K562 (cell line): ENCODE measurements around the gene SUMF1. TPM values are rescaled to one million over a fixed set of nuclear protein-coding genes. Genes with fewer than 3 reads are reported as not detected.

Source experiments
- ATAC-seq: fragments of 200-7000 bp; cut with Tn5 transposase; 3 replicates; pipeline ENCODE4 v1.9.1; 2020; ENCODE audit warnings: moderate library complexity
- BruUV-seq: library from RNA; stranded (reverse); fragments of 400-500 nt; replicated peaks from 2 replicates; lab custom pipeline; 2021; lab: Mats Ljungman, UMichigan
- CTCF ChIA-PET: fragments of 300-600 bp; formaldehyde crosslinking; extraction: SDS; loops from one replicate; lab custom pipeline; 2021; ENCODE audit warnings: low intra/inter-chr PET ratio; lab: Yijun Ruan, JAX
- POLR2A ChIA-PET: fragments of 300-600, 350-650 bp; sonication (Branson Sonifier 250); formaldehyde crosslinking; extraction: SDS; loops from one replicate; lab custom pipeline; 2021; ENCODE audit warnings: antibody characterized with exemption, inconsistent platforms; lab: Yijun Ruan, JAX
- DNase-seq, 4 experiments: peaks; one replicate each; pipeline versions ENCODE4 v3.0.0 to v3.0.0-alpha.2; 2011 to 2018; ENCODE audit warnings: low spot score in 3 of 4, mixed read lengths in 3 of 4; ENCODE audit errors: extremely low read depth in 1 of 4
- FAIRE-seq: peaks from 2 replicates; lab custom pipeline; 2011; peaks lifted over from hg19 to GRCh38; lab: Jason Lieb, UNC
- H2AFZ ChIP-seq: 2 replicates; pipeline ENCODE4 v1.6.0; 2011; ENCODE audit warnings: low read depth, low read length, control low read depth, inconsistent platforms
- H3K27ac ChIP-seq: fragments of 200-600 bp; 3 replicates; pipeline ENCODE4 v1.8.0; 2011; ENCODE audit warnings: low read depth, mild to moderate bottlenecking, control low read depth, inconsistent platforms, low read length, moderate library complexity, mixed read lengths; ENCODE audit errors: extremely low read depth
- H3K27me3 ChIP-seq, 2 experiments: fragments of 300-600 bp in 1 of 2; 2 replicates in 1 of 2; 3 replicates in 1 of 2; pipeline versions ENCODE4 v1.6.0 to v1.8.0; 2011; ENCODE audit warnings: inconsistent platforms in 2 of 2, low read length in 2 of 2, mild to moderate bottlenecking in 1 of 2, mixed read lengths in 1 of 2, moderate library complexity in 1 of 2; ENCODE audit not compliant: control insufficient read depth in 2 of 2, insufficient read depth in 2 of 2
- H3K36me3 ChIP-seq: fragments of 300-600 bp; 3 replicates; pipeline ENCODE4 v1.8.0; 2011; ENCODE audit warnings: mild to moderate bottlenecking, low read length, inconsistent platforms; ENCODE audit not compliant: control insufficient read depth, insufficient read depth
- H3K4me1 ChIP-seq, 2 experiments: fragments of 200-600 bp in 1 of 2; replicated peaks in 1 of 2; 2 replicates in 1 of 2; 3 replicates in 1 of 2; pipeline versions ENCODE4 v1.5.1 to v1.8.0; 2011; ENCODE audit warnings: inconsistent platforms in 2 of 2, low read length in 2 of 2, mild to moderate bottlenecking in 1 of 2, mixed read lengths in 1 of 2, moderate library complexity in 1 of 2; ENCODE audit not compliant: control insufficient read depth in 2 of 2, insufficient read depth in 2 of 2
- H3K4me2 ChIP-seq: 2 replicates; pipeline ENCODE4 v1.6.1; 2011; ENCODE audit warnings: low read length, control low read depth, inconsistent platforms, mixed read lengths; ENCODE audit not compliant: insufficient read depth
- H3K4me3 ChIP-seq: fragments of 200-600 bp; sonication (generic), shearing (Covaris generic); 2 replicates; pipeline ENCODE4 v1.5.1; 2016; ENCODE audit warnings: control low read depth, inconsistent platforms
- H3K79me2 ChIP-seq: fragments of 200-600 bp; 3 replicates; pipeline ENCODE4 v1.8.0; 2011; ENCODE audit warnings: low read length, inconsistent platforms; ENCODE audit not compliant: control insufficient read depth, insufficient read depth
- H3K9ac ChIP-seq, 2 experiments: 2 replicates each; pipeline versions ENCODE4 v1.6.0 to v1.6.1; 2011; ENCODE audit warnings: low read depth in 2 of 2, low read length in 2 of 2, control low read depth in 1 of 2, inconsistent platforms in 1 of 2, mild to moderate bottlenecking in 1 of 2, mixed read lengths in 1 of 2; ENCODE audit not compliant: insufficient read depth in 1 of 2
- H3K9me1 ChIP-seq: one replicate; pipeline ENCODE4 v1.6.0; 2011; ENCODE audit warnings: inconsistent platforms, mild to moderate bottlenecking, low read length, moderate library complexity; ENCODE audit not compliant: control insufficient read depth, insufficient read depth
- H3K9me3 ChIP-seq: replicated peaks from 2 replicates; pipeline ENCODE4 v1.5.1; 2011; ENCODE audit warnings: low read depth, low read length, inconsistent platforms; ENCODE audit not compliant: control insufficient read depth, insufficient read depth
- H4K20me1 ChIP-seq: replicated peaks from 2 replicates; pipeline ENCODE4 v1.6.1; 2011; ENCODE audit warnings: low read length, inconsistent platforms, mixed read lengths; ENCODE audit not compliant: control insufficient read depth, insufficient read depth
- ARNT ChIP-seq, 2 experiments: fragments of 450-650 bp; IDR thresholded peaks; 2 replicates each; pipeline ENCODE4 v1.6.1; 2016; ENCODE audit warnings: mild to moderate bottlenecking in 1 of 2
- BHLHE40 ChIP-seq: IDR thresholded peaks from 2 replicates; pipeline ENCODE4 v1.6.1; 2011; ENCODE audit warnings: low read length, improper control_type of control experiment
- CBFA2T3 ChIP-seq: fragments of 450-650 bp; IDR thresholded peaks from 2 replicates; pipeline ENCODE4 v1.6.1; 2017
- CBX5 ChIP-seq: IDR thresholded peaks from 2 replicates; pipeline ENCODE4 v1.6.1; 2014; ENCODE audit warnings: low read depth, borderline replicate concordance
- ELF2 ChIP-seq: fragments of 250-450 bp; sonication (Bioruptor Pico); IDR thresholded peaks from 2 replicates; pipeline ENCODE4 v1.5.0; 2021; ENCODE audit warnings: mild to moderate bottlenecking
- FOSL1 ChIP-seq: fragments of 200-800 bp; sonication (Bioruptor generic); conservative IDR thresholded peaks from 2 replicates; pipeline ENCODE4 v1.6.1; 2016; ENCODE audit warnings: missing genetic modification characterization, missing compliant biosample characterization
- FOXK1 ChIP-seq: sonication (generic); formaldehyde crosslinking; IDR thresholded peaks from 2 replicates; pipeline ENCODE4 v1.8.0; 2022; ENCODE audit warnings: missing genetic modification reagents, mild to moderate bottlenecking, borderline replicate concordance
- GABPA ChIP-seq: fragments of 200-800 bp; sonication (Bioruptor generic); conservative IDR thresholded peaks from 2 replicates; pipeline ENCODE4 v1.6.1; 2016; ENCODE audit warnings: low read depth, missing genetic modification characterization, missing compliant biosample characterization
- GATAD2B ChIP-seq: fragments of 450-650 bp; IDR thresholded peaks from 2 replicates; pipeline ENCODE4 v1.6.1; 2017; ENCODE audit warnings: mild to moderate bottlenecking, borderline replicate concordance
- HLTF ChIP-seq: fragments of 450-650 bp; IDR thresholded peaks from 2 replicates; pipeline ENCODE4 v1.6.1; 2016
- MCM2 ChIP-seq: fragments of 450-650 bp; IDR thresholded peaks from 2 replicates; pipeline ENCODE4 v1.6.1; 2017; ENCODE audit warnings: low read depth, mild to moderate bottlenecking
- MED1 ChIP-seq: sonication (generic); formaldehyde crosslinking; IDR thresholded peaks from 2 replicates; pipeline ENCODE4 v1.8.1; 2023; ENCODE audit warnings: missing genetic modification reagents, borderline replicate concordance
- TAF9B ChIP-seq: fragments of 450-650 bp; IDR thresholded peaks from 2 replicates; pipeline ENCODE4 v1.6.1; 2018; ENCODE audit warnings: mild to moderate bottlenecking; ENCODE audit not compliant: partially characterized antibody
- TAL1 ChIP-seq: fragments of 450-650 bp; IDR thresholded peaks from 2 replicates; pipeline ENCODE4 v1.6.1; 2016; ENCODE audit warnings: mild to moderate bottlenecking
- ZNF384 ChIP-seq: IDR thresholded peaks from 2 replicates; pipeline ENCODE4 v1.6.1; 2012; ENCODE audit warnings: low read depth, low read length, improper control_type of control experiment
- WGBS: fragments of 100-300 bp; shearing (Covaris generic); methylation state at CpG from one replicate; pipeline ENCODE4 v1.1.6; 2016; ENCODE audit warnings: low coverage, mixed read lengths; ENCODE audit not compliant: insufficient coverage; ENCODE audit errors: missing lambda C conversion rate; 5-methylcytosine and 5-hydroxymethylcytosine counted together
- in situ Hi-C: fragments of 300-500 bp; cut with MboI; formaldehyde crosslinking; loops from 4 replicates; pipeline ENCODE4 v1.15.0; 2018; ENCODE audit warnings: inconsistent platforms, mixed read lengths
- intact Hi-C: fragments of 100-400 bp; cut with micrococcal nuclease; formaldehyde crosslinking; loops from 2 replicates; pipeline ENCODE4 v1.14.2; 2022
- polyA plus RNA-seq, 8 experiments: library from polyadenylated mRNA; depleted of rRNA in 4 of 8; stranded (reverse) in 5 of 8; unstranded in 3 of 8; fragments of >200 nt; fragmentation: Nextera tagmentation in 2 of 8; fragmentation: Illumina TruSeq in 1 of 8; extraction: Ambion mirVana in 2 of 8; extraction: Trizol in 1 of 8; gene quantifications; 2 replicates each; pipeline versions ENCODE4 v1.2.1 to v1.2.3, GENCODE V29; 2011 to 2014; ENCODE audit warnings: inconsistent platforms in 1 of 8, missing spikeins in 1 of 8
- total RNA-seq, 7 experiments: library from RNA; depleted of rRNA in 6 of 7; stranded (reverse); fragments of >200 nt in 6 of 7; fragmentation: Illumina TruSeq in 2 of 7; extraction: Trizol in 2 of 7; gene quantifications; 2 replicates each; pipeline versions ENCODE4 v1.2.1 to v1.2.3, GENCODE V29; 2011 to 2021; ENCODE audit warnings: low replicate concordance in 1 of 7
- TF ChIP-seq, protein P1 (sequence below): fragments of 150-350 bp; conservative IDR thresholded peaks from 2 replicates; pipeline ENCODE4 v1.6.1; 2014; ENCODE audit warnings: low read length

Gene SUMF1
- total and polyA plus RNA-seq, 9 of the 15 experiments (the other 6 are each of a cell fraction or from before 2014, with no cell fraction given) = 1.3 to 7.4 (median 4.2) TPM

DNA sequence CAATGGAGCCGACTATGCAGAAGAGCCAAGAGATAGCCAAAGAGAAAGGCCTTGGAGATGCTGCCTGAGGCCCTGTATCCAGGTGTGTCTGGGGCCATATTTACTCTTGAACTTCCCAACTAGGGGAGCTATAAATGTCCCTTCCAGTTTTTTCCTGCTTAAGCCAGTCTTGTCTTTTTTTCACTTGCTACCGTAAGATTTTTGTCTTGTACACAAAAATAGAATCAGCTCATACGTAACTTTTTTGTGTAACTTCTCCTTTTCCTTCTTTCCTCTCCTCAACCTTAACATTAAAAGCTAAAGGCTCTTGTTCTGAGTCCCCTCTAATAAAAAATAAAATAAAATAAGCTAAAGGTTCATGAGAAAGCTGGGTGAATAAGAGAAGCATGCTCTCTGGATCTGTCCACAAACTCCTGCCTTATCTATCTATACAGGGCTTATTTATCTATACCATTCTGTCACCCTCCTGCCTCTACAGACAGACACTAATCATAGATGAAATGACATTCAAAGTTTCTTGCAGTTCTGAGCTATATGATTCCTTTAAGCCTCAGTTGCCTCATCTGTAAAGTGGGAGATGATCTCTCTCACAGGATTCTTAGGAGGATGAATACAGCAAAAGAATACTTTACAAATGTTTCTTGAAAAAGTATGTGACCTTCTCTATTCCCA lies 4.6 kb downstream of the SUMF1 start (continued):
- TF ChIP-seq GATAD2B (no peak), FOXK1 (no peak)
- TF ChIP-seq, all 486 proteins: peak for 32

DNA sequence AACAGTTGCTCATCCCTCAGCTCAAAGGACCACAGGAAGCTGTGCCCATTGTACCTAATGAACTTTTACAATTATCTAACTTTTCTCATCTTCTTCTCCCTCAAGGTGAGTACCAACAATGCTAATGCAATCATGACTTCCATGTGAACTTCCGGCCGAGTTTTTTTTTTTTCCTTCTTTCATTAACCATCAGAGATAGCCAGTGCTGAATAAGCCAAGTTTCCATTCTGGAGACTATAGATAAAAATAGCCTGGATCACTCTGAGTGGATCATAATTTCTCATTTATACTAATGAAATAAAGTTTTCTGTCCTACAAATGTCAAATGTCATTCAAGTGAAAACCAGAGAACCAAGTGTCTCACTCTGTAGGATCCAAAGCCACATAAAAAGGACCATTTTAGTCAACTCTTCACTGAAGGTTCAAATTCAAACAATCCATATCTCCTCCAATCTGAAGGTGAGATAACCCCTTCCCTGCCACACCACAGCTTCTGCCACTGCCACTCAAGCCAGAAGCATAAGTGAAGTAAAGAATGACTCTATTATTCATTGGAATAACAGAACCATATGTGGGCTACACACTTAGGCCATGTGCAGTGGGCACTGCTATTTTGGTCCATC lies 5.5 kb downstream of the SUMF1 start:
- Histone ChIP-seq H3K27me3 (no peaks in the 10 kb centered on the region), H3K4me1 (peaks cover 7 to 15% of the 10 kb centered on the region in 2 experiments; a peak in 4 of 5 replicates), H3K4me2 (no peak overlapping the region), H4K20me1 (no peaks in the 10 kb centered on the region), H3K9me1 (no peaks in the 10 kb centered on the region), H3K9me3 (no peaks in the 10 kb centered on the region), H3K27ac (no peak overlapping the region), H3K4me3 (no peak overlapping the region), H3K79me2 (peaks cover 2% of the 10 kb centered on the region; the same call in 1 of the 3 replicates), H2AFZ (no peak overlapping the region), H3K9ac (no peak overlapping the region), H3K36me3 (no peaks in the 10 kb centered on the region)
- 24% methylated on average over 2 of the region's 2 CpGs for WGBS
- intact Hi-C loops = loop anchor here (10.0 kb wide), 1 partner anchor 107 kb away; no protein-coding TSS in a partner anchor
- no TSS peak for BruUV-seq
- ATAC-seq (no peak; the same call in 2 of the 3 replicates), FAIRE-seq (no peak), DNase-seq (peak in 1 of 4 experiments; percentile 16)
- ChIA-PET CTCF (no interaction called here), POLR2A (interaction anchor here (1.1 to 1.5 kb wide), 3 partner anchors 8 to 30 kb away, joined by 3 to 4 read pairs (median 4); no protein-coding TSS in a partner anchor)
- in situ Hi-C loops = no loop called here
- no peak for TF ChIP-seq ARNT (IDR thresholded peaks at IDR 0.05)
- no peak for TF ChIP-seq MED1
- TF ChIP-seq GABPA (tag) = peak; percentile 44
- TF ChIP-seq TAL1 = peak; percentile 35; the same call in 1 of the 2 replicates
- no peak for TF ChIP-seq ELF2
- TF ChIP-seq, protein P1, sequence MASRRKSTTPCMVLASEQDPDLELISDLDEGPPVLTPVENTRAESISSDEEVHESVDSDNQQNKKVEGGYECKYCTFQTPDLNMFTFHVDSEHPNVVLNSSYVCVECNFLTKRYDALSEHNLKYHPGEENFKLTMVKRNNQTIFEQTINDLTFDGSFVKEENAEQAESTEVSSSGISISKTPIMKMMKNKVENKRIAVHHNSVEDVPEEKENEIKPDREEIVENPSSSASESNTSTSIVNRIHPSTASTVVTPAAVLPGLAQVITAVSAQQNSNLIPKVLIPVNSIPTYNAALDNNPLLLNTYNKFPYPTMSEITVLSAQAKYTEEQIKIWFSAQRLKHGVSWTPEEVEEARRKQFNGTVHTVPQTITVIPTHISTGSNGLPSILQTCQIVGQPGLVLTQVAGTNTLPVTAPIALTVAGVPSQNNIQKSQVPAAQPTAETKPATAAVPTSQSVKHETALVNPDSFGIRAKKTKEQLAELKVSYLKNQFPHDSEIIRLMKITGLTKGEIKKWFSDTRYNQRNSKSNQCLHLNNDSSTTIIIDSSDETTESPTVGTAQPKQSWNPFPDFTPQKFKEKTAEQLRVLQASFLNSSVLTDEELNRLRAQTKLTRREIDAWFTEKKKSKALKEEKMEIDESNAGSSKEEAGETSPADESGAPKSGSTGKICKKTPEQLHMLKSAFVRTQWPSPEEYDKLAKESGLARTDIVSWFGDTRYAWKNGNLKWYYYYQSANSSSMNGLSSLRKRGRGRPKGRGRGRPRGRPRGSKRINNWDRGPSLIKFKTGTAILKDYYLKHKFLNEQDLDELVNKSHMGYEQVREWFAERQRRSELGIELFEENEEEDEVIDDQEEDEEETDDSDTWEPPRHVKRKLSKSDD = no peak
- peak; percentile 39; the same call in 1 of the 2 replicates for TF ChIP-seq FOSL1
- no peak for TF ChIP-seq MCM2
- TF ChIP-seq CBX5 = no peak
- TF ChIP-seq BHLHE40 = no peak
- TF ChIP-seq HLTF = no peak
- TF ChIP-seq TAF9B = no peak
- peak; percentile 62 for TF ChIP-seq ZNF384
- TF ChIP-seq CBFA2T3 = peak; percentile 25; the same call in 1 of the 2 replicates
